HL-60/S4 treated with retinoic acid at 250 ng/mL for 4 days and 3 days (cell line): Measurements from ENCODE around the gene CAMK2B.

ENCODE experiments used
- in situ Hi-C: fragments of 300-500 bp; cut with MboI; formaldehyde crosslinking; loops from 2 replicates; pipeline ENCODE4 v1.7.0; 2022; ENCODE audit warnings: low sequenced_read_pairs

The CAMK2B gene

DNA sequence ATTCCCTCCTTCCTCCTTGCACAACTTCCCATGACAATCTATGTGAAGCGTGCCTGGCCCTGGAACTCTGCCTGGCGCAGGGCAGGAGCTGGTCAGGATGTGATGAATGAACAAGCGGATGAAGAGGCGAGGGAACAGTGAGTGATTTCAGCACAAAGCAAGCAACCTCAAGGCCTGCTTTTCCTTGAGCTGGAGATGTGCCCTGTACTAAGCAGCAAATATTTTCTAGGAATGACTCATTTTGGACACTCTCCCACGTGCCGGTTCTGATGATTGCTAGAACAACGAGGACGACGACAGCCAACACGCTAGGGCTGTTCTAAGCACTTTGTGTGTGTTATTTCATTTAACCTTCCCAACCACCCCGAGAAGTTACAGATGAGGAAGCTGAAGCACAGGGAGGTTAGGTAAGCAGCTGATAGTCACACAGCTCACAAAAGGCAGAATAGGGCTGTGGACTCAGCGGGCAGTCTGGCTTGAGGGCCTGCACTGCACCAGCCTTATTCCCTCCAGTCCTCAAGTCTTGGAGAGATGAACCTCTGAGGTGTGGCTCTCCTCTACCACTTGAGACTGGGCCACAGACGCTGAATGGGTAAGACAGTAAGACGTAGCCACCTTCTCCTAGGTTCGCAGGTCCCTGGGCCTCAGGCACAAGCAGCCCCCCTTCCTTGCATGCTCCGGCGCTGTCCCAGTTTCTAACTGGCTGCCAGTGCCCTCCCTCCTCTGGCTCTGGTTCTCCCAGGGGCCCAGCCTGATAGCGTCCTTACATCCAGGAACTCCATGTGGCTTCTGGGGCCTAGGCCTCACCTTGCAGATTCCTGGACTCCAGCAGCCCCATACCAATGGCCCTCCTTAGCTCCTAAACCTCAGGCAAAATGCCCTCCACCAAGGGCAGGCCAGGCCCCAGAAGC is 65.6 kb downstream of the CAMK2B start:
- in situ Hi-C loops, result no loop called here

DNA sequence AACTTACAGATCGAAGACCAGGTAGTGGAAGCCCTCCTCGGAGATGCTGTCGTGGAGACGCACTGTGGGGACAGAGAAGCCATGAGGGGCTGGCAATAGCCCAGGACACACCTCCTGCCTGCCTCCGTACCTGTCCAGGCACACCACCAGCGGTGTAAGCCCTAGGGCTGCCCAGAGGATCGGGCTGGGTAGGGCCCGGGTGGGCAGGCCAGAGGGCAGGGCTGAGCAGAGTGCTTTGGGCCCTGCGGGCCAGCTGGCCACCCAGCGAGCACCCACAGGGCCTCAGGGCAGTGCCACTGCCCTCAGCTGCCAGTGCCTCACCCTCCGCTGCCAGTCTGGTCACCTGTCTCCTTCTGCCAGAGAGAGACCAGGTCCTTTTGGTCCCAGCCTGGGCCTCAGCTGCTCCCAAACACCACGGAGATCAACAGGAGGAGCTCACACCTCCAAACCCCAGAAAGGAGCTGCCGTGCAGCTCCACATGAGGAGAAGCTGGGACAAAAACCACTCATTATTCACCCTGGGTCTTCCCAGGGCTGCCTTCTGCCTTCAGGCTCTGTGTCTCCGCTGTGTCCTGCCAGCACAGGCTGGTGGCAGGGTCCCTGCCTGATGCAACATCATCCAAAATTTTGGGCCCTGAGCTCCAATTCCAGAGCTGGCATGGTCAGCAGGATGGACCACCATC is 66.4 kb downstream of the CAMK2B start:
- in situ Hi-C loops, result no loop called here

DNA sequence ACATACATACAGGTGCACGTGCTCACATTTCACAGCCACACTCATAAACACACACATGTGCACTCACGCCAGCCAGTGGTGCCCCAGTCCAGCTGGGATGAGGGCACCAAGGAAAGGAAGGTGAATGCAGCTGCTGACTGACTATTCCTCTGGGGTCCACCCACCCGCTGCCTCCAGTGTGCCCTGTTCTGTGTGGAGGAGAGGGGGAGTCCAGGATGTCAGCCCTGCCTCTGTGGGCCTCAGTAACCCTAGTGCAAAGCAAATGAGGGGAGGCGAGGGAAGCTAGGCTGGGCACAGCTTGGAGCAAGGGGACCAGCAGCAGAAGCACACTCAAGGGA is 67.0 kb downstream of the CAMK2B start:
- in situ Hi-C loops, result no loop called here

DNA sequence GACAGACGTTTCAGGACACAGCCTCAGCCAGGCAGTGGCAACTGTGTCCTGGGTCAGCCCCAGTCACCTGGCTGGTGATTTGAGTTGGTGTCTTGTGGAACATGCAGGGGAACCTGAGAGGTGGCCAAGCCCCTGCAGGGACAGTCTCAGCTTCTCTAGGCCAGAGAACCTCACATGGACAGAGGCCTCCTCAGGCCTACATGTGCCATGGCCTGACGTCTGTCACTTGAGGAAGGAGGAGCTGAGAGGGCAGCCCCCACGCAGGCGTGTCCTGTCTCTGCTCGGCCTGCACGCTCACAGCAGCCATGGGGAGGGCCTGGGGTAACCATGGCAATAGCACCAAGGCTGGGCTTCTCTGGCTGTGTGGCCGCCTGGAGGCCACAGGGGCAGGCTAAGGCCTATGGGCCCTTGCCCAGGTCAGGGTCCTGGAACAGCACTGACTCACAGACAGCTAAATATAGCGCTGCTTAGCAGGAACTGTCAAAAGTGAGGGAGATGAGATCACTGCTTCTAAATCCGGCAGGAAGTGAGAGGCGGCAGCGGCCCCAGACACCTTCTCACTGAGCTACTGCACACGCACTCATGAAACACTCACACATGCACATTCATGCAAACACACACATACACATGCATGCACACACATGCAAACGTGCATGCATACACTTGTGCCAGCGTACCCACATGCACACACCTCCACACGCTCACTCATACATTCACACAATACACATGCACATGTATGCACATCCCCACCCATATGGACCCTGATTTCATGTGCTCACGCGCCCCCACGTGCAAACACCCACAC is 67.6 kb downstream of the CAMK2B start:
- in situ Hi-C loops, result no loop called here

DNA sequence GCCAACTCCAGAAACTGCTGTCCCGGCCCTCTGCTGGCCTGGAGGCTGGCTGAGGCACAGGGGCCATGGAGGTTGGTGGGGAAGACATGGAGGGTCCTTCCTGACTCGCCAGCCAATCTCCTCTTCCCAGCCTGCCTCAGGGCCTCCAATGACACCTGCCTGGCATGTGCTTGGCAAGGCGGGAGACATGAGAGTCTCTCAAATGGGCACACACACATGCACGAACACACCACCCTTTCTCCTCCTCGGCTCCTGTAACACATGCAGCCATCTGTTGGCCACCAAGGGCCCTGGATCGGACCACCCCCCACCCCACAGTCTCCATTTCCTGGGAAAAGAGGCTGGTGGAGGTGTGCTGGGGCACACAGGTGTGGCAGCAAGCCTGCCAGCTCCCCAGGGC is 68.2 kb downstream of the CAMK2B start:
- in situ Hi-C loops, result no loop called here

DNA sequence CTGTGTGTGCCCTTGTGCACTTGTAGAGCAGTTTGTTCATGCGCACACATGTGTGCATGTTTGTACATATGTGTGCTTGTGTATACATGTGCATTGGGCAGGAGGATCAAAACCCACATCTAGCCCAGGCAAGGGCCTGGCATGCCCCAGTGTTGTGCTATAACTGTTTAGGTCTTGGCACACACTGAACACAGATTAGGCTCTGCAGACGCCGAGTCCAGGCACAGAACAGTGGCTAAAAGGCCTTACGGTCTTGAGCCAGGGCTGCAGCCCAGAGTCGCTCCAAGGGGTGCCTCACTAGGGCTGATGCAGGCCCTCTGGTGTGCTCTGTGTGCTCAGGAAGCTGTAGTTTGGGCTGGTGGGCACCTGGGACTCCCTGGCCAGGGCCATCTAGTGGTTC is 68.9 kb downstream of the CAMK2B start:
- in situ Hi-C loops, result no loop called here

DNA sequence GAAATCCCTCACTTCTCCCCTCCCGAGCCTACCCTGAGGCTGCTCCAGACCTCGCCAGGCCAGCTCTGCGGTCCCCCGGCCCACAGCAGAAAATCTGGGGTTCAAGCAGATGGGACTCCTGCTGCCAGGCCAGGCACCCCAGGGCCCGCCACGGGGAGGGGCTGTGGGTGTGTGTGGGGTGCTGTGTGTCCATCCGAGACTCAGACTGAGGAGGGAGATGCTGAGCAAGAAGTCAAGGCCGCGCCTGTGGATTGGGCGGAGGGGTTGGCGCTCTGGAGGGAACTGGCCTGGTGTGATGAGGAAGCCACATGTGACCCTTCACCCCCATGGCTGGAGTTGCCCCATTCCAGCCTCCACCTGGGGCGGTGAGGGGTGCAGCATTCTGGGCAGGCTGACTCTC is 73.5 kb downstream of the CAMK2B start:
- in situ Hi-C loops, result no loop called here

DNA sequence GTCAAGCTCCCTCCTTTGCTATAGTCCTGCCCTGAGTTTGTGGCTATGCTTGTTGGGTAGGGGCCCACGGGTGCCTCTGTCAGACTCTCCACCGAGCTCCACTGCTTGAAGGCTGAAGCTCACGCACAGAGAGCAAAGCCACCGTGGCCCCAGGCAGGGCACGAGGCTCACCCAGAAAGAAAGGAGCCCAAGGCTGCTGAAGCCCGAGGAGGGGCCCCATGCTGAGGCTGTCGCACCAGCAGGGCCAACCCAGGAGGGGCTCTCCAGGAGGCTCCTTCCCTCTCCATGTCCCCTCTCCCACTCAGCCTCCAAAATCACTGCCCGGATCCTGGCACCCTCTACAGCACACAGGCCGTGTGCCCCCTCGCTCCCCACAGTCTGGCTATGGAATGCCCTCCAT is 74.1 kb downstream of the CAMK2B start:
- in situ Hi-C loops, result no loop called here

DNA sequence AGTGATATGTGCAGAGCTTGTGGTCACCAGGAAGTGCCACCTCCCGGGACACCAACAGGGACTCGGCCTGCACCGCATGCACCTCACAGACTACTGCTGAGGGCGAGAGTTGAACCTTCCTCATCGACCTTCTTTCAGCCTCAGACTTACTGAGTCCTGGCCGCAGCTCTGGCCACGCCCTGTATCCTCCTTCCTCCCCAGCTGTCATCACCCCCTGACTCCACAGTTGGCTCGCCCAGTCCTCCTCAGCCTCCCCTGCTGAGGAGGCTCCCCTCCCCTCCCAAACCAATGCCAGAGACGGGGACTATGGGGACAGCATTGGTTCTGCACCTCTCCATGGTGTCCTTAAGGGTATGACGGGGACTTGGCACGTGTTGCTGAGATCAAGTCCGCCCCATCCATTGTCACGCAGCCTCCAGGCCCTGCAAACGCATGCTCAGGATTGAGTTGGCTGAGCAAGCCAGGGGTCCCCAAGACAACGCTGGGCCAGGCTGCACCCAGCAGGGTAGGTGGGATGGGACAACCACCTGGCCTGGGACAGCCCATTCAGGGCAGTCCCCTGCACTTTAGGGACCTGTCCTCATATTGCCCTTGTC is 75.7 kb downstream of the CAMK2B start:
- in situ Hi-C loops, result no loop called here

DNA sequence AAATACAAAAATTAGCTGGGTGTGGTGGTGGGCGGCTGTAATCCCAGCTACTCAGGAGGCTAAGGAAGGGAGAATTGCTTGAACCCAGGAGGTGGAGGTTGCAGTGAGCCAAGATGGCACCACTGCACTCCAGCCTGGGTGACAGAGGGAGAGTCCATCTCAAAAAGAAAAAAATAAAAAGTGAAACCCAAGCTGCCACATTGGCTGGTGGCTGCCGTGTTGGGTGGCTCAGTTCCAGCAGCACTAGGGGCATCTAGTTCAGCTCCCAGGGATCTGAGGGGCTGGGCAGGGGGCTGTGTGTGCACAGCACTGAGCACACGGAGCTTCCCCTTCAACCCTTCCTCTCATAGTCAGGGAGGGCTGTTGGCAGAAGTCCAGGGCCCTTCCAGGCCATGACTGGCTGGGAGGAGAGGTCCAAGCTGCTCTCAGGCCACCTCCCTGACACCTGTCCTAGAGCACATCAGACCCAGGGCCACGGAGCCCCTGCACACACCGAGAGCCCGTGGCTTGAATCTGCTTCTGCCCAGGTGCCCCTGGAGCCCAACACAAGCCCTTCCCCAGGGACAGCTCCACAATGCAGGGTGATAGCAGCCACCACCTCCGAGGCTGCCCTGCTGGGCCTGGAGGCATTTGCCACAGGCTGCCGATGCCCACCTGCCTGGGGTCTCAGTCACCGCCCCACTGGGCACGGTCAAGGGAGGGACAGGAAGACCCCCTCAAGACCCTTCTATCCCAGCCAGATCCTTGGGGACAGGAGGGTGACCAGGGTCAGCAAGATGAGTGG is 77.3 kb downstream of the CAMK2B start:
- in situ Hi-C loops, result no loop called here

DNA sequence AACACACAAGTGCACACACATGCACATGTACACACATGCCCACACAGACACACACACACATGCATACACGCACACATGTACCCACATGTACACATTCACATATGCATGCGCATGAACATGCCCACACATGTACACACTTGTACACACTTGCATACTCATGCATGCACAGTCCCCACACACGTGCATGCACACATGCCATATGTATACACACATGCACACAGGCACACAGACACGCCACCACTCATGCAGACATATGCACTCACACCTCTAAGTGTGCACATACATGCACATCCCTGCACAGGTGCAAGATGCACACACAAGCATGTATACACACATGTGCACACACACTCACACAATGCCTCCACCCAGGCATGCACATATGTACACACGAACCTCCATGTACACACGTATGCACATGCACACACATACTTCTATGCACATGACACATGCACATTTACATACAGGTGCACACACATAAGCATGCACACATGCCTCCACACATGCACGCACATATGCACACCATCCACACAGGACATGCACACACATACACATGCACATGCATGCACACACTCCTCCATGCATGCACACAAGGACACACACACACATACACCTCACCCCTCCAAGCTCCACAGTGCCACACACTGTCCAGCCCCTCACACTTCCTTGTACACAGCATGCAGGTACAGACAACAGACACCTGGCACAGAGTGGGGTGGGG is 78.8 kb downstream of the CAMK2B start:
- in situ Hi-C loops, result no loop called here

DNA sequence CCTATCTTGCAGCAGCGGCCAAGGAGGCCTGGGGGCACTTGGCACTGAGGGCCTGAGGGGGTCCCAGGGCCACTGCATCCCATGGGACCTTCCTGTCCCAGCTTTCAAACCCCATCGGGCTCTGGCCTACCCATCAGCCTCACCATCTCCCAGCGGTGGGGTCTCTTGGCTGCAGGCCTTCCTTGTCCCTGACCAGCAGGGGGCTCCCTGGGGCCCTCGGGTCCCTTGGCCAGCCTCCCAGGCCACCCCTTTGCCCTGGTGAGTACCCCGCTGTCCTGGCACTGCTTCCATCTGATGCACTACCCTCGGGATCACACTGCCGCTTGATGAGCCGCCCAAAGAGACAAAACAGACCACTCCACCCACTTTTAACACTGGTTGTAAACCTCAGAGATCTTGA is 81.1 kb downstream of the CAMK2B start:
- in situ Hi-C loops, result no loop called here

DNA sequence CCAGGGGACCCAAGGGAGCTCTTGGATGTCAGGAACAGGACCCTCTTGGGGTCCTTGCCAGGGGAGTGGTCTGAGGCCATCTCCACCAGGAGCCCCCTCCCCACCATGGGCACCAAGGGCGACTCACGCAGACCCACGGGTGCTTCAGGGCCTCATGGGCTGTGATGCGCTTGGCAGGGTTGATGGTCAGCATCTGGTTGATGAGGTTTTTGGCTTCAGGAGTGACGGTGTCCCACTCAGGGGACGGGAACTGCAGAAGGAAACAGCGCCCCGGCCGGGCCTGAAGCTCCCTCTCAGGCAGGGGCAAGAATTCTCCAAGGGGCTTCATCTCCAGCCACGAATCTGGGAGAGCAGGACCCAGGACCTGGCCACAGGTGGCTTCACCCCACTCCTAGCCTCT is 83.3 kb downstream of the CAMK2B start:
- in situ Hi-C loops, result no loop called here

DNA sequence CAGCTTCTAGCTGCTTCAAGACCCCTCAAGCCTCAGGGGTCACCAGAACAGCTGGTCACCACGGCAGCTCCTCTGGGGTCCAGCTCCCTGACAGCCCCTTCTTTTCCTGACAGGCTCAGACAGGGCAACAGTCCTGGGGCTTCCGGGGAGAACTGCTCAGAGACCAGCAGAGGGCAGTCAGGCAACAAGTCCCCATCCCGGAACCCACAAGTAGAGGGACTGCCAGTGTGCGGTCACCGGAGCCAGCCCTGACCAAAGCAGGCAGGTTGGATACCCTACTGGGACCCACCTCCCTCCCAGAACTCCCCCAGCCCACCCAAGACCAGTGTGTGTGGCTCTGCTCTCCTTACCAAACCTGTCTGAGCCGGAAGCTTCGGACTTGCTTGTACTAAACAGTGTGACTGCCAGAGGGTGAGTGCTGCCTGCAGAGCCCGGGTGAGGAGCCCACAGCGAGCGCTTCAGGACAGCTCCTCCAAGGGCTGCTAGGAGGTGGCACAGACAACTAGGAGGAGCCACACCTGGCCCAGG is 84.3 kb downstream of the CAMK2B start:
- in situ Hi-C loops, result no loop called here

DNA sequence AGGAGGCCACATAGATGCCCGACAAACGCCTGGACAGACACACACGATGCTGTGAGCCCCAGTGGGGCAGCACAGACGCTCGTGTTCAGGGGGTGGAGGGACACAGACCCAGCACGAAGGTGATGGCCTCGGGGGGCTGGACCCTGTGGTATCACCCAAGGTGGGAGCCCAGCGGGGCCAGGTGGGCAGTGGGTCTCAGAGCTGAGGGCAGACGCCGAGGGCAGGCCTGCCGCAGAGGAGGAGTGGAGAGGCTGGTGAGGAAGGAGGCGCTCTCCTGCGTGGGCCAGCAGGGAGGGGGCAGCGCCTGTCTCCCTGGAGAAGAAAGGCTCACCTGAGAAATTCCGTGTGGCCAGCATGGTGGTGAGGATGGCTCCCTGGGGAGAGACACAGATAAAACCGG is 85.0 kb downstream of the CAMK2B start:
- in situ Hi-C loops, result no loop called here

DNA sequence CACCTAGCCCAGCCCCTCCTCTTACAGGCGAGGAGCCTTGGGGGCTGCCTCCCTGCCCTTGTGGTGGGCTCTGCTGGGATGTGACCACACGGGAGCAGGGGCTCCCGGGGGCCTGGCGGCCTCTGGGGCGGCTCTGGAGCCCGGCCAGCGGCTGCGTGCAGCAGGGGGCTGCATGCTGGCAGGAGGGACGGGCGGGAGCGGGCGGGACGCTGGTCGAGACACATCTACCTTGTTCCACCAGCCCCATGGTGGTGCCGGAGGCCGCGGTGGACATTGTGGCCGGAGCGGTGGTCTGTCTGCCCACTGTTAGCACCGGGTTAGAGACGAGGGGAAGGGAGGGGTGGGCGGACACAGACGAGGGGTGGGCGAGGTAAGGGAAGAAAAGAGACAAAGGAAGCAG is 86.0 kb downstream of the CAMK2B start:
- in situ Hi-C loops, result no loop called here

DNA sequence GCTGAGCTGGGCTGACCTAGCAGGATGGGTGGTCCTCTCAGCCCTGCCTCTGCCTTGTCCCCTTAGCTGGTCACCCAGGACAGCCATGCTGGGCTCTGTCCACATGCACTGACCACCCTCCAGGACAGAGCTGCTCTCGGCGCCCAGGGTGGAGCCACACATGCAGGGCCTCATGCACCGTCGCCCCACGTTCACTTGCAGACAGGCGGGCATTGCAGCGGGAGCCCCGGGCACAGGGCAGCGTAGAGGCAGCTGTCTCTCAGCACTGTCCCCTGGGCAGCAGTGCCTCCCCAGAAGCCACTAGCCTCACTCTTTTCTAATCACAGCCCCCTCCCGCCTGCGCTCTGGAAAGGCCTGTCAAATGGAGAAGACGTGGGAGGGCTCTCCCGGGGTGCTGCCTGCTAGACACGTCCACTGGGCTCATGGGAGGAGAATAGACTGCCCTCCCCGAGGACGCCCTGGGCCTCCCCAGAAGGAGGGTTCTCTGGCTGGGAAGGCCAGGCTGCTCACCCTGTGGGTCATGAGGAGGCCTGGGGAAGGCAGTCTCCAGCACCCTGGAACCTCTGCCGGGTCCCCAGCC is 87.2 kb downstream of the CAMK2B start:
- in situ Hi-C loops, result no loop called here

DNA sequence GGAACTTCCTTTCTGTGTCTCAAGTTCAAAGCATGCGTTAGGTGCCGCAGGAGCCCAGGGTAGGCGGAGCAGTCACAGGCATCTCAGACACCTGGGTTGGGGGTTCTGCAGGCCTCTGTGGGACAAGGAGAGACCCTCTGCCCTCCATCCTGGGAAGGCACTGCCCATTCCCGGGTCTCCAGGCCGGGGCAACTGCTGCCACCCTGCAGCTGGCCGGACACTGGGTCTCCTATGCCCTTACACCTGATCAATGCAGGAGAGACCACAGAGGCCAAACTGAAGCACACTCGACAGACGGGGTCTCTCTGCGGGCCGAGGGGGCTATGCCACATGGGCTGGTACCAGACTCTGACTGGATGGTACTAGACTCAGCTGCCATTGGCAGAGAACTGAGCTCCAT is 87.7 kb downstream of the CAMK2B start:
- in situ Hi-C loops, result no loop called here

DNA sequence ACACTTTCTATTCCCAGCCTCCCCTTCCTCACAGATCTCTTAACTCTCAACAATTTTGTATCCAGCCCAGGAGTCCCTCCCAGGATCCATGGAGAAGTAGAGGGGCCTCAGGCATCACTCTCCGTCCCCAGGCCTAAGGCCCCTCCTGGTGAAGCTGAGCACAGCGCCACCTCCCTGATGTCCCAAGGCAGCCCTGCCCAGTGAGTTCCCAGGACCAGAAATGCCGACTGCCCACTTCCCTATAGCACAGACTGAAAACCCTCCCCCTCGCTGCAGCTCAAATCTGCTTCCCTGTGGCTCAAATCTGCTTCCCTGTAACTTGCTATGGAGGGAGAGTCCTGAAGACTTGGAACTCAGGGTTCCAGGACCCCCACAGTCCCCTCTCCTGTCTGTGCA is 89.1 kb downstream of the CAMK2B start:
- in situ Hi-C loops, result no loop called here
